Fibroblast of the aortic adventitia (primary cell): ENCODE results near the gene CYTIP. TPM values are rescaled to one million over a fixed set of nuclear protein-coding genes. Genes with fewer than 3 reads are reported as not detected.

Experiments
- DNase-seq: peaks from one replicate; pipeline ENCODE4 v3.0.0-alpha.2; 2010; ENCODE audit warnings: low read depth
- H3K4me3 ChIP-seq: 2 replicates; pipeline ENCODE4 v1.5.1; 2011; ENCODE audit warnings: low read depth, mild to moderate bottlenecking, control low read depth, low read length, moderate library complexity
- CTCF ChIP-seq: IDR thresholded peaks from 2 replicates; pipeline ENCODE4 v1.5.1; 2011; ENCODE audit warnings: mild to moderate bottlenecking, low read length, control low read depth, inconsistent platforms; ENCODE audit not compliant: insufficient read depth
- total RNA-seq: library from RNA; depleted of rRNA; stranded (reverse); fragments of >200 nt; gene quantifications from 2 replicates; pipeline ENCODE4 v1.2.3, GENCODE V29; 2012; ENCODE audit warnings: low replicate concordance

The CYTIP gene
- 0.82 and 1.4 TPM in 2 replicates for total RNA-seq

DNA sequence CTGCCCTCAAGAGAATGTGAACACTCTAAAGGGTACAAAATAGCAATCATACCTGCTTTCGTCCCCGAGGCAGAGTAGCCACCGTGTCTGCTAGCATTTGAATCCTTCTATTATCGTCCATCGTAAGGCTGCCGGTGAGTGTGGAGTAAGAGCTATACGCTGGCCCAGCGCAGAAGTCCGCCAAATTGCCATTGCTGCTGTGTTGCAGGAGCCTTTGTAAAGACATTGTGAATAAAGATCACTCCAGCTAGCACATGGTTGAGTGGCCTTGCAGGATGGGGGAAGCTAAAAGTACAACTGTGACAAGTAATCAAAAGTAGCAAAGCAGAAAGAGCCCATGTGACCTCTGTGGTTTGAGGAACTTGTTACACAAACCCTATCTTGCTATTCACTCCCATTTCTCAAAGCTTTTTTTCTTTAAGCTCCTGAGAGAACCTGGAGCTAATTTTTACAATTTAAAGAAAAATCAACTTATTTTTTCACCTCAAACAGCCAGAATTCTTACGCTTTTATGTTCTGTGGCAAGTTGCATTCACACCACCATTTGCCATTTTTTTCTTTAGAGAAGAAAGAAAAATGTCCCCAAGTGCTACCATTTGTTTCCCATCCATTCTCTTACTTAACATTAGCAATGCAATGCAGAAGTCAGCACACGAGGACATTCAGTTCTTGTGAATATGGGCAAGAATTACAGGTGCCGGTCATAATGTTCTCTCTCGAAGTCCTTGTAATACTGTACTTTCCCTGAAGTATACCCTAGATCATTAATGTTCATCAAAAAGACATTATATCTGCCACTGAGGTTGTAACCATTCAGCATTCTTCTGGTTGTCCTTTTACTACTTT, at the start of gene CYTIP:
CYTIP (minus strand) TSS at position 295 of the 846 bp plus-strand sequence; CDS start at position 226, 69 bp downstream.
- DNase-seq: no peak
- no peak for TF ChIP-seq CTCF
- no peak within 1 kb of the TSS for H3K4me3 ChIP-seq

GRCh38 chr2:157492189-157492773, 48.4 kb upstream of the CYTIP start:
- TF ChIP-seq CTCF: peak; percentile 77
- no peak overlapping the region for H3K4me3 ChIP-seq
- peak; percentile 67 for DNase-seq

DNA sequence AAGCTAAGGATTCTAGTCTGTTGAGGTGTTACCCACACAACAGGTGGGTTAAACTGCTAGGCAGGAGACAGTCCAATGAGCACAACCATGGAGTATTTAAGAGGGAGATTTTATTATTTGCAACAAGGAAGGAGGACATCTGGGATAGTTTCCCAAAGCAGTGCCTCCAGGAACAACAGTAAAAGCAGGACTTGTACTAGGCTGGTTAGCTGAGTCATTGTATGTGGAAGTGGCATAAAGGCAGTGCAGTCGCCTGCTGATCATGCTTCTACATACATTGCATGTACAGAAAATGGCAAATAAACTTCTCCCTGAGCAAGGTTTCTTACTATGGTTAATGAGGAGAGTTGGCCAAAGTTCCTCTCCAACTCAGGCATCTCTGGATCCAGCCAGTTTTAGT, 46.1 kb upstream of the CYTIP start:
- TF ChIP-seq CTCF: no peak
- no peak for DNase-seq
- no peak overlapping the region for H3K4me3 ChIP-seq

DNA sequence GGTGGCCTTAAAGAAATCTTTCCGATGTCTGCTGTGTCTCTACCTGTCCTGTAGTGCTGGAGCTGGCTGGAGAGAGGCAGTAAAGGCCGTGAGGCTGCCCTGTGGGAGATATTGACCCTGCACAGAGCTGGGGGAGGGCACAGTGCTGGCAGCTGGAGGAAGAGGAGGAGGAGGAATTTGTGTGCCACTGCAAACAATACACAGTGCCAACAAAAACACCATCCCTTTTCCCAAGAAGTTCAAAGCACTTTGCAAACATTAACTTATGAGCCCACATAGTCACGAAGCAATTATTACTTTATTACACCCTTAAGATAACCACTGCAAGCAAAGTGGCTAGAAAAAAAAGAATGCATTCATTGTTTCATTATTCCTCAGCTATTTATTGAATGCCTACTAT, 45.0 kb upstream of the CYTIP start:
- no peak for DNase-seq
- TF ChIP-seq CTCF: no peak
- no peak overlapping the region for H3K4me3 ChIP-seq

DNA sequence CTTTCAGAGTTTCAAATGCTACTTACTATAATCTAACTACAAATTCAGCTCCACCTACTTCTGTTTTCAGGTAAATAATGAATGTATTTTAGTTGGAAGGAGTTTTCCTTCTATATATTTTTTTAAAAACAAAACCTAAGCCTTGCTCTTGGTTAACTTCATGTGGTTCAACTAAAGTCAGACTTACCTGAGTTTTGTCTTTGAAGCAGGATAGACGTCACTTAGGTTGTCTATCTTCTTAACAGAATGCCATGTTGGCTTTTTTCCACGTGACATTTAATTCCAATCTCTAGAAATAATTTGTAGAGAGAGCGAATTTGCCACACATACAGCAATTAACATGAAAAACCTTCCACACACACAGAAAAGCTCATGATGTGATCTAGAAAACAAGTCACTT, 43.9 kb upstream of the CYTIP start:
- no peak overlapping the region for H3K4me3 ChIP-seq
- no peak for DNase-seq
- no peak for TF ChIP-seq CTCF

DNA sequence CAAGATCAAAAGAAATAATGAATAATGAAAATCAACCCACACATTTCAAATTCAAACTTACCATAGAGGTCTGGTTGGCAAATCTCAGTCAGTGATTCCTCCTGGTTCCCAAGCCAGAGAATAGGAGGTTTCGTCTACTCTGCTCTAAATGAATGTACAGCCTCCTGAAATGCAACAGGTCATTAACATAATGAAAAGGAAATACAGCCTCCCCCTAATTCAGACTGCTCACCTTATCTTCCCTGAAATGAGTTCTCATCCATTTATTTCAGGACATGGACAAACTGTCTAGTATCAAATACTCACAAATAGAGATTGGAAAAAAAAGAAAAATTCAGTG, 43.4 kb upstream of the CYTIP start:
- TF ChIP-seq CTCF: no peak
- H3K4me3 ChIP-seq: no peak overlapping the region
- no peak for DNase-seq
